ENCODE data around the gene DNAJB14. TPM values are rescaled to one million over a fixed set of nuclear protein-coding genes. Genes with fewer than 3 reads are reported as not detected.

The DNAJB14 gene
- total RNA-seq, 1 experiment from 2014 or later: 41.0 TPM

GRCh38 chr4:99986792-99987191 is 40.4 kb upstream of the DNAJB14 start:
- Histone ChIP-seq H2BK12ac (ENCODE audit: insufficient read length, low read depth, low read length) (no peak overlapping the region), H3K9me3 (ENCODE audit: control insufficient read depth, low read depth, low read length) (no peaks in the 10 kb centered on the region), H4K8ac (replicated peaks; ENCODE audit: insufficient read length, low read depth, low read length) (no peak overlapping the region), H3K14ac (ENCODE audit: insufficient read depth, low read length) (no peak overlapping the region), H2BK5ac (ENCODE audit: insufficient read length, low read length) (no peak overlapping the region), H3K27ac (ENCODE audit: insufficient read length, low read depth, low read length) (no peak overlapping the region), H3K79me1 (ENCODE audit: insufficient read depth, low read depth, low read length, poor library complexity, severe bottlenecking) (no peaks in the 10 kb centered on the region), H2BK120ac (ENCODE audit: low read depth, low read length, poor library complexity, severe bottlenecking) (no peak overlapping the region), H3K56ac (ENCODE audit: insufficient read length, low read depth, low read length) (no peak overlapping the region), H3K79me2 (ENCODE audit: insufficient read depth, low read length) (no peaks in the 10 kb centered on the region), H3K4me1 (ENCODE audit: insufficient read depth, low read length) (no peaks in the 10 kb centered on the region), H2AK5ac (ENCODE audit: insufficient read length, low read length) (no peak overlapping the region), H3K4me2 (ENCODE audit: insufficient read depth, insufficient read length, low read length) (no peak overlapping the region), H2AFZ (ENCODE audit: low read length) (no peak overlapping the region), H4K20me1 (ENCODE audit: control insufficient read depth, insufficient read depth, insufficient read length) (no peaks in the 10 kb centered on the region), H4K5ac (ENCODE audit: insufficient read length, low read depth, low read length) (no peak overlapping the region), H3K4ac (ENCODE audit: low read depth, low read length) (no peak overlapping the region), H3K9ac (ENCODE audit: extremely low read depth, insufficient read length, low read length) (no peak overlapping the region), H3K23ac (ENCODE audit: insufficient read length, low read depth, low read length) (no peak overlapping the region), H2BK20ac (ENCODE audit: low read depth, low read length, poor library complexity, severe bottlenecking) (no peak overlapping the region), H3K27me3 (ENCODE audit: insufficient read depth, low read length) (no peaks in the 10 kb centered on the region), H3K23me2 (ENCODE audit: insufficient read length, low read depth, low read length, poor library complexity, severe bottlenecking) (no peaks in the 10 kb centered on the region), H4K91ac (ENCODE audit: insufficient read length, low read depth, low read length) (no peak overlapping the region), H2BK15ac (ENCODE audit: low read depth, low read length) (no peak overlapping the region), H3K18ac (ENCODE audit: insufficient read length, low read depth, low read length) (no peak overlapping the region), H3T11ph (ENCODE audit: low read length) (no peak overlapping the region)
- no peak overlapping the region for H3K4me3 Mint-ChIP-seq
- no peaks in the 10 kb centered on the region for H3K4me1 Mint-ChIP-seq
- H3K27ac Mint-ChIP-seq: no peak overlapping the region
- H3K36me3 Mint-ChIP-seq (ENCODE audit: insufficient read depth in 1 of 3, low read depth in 3 of 3): no peaks in the 10 kb centered on the region
- no peak for DNase-seq
- no CpG with 5 or more reads among the region's 4 CpGs for WGBS (ENCODE audit: extremely low coverage, insufficient read length, low lambda C conversion rate)
- H3K9me3 Mint-ChIP-seq: no peaks in the 10 kb centered on the region
- H3K27me3 Mint-ChIP-seq (ENCODE audit: low read depth): no peaks in the 10 kb centered on the region
- no peak for TF ChIP-seq CTCF (conservative IDR thresholded peaks at IDR 0.05)
